Measurements from ENCODE around the gene PGGHG. TPM values are rescaled to one million over a fixed set of nuclear protein-coding genes. Genes with fewer than 3 reads are reported as not detected.
A peak's percentile ranks its signal among the peaks of the same experiment; 100 is the strongest.
"Not testable (repeated sequence)": the region's sequence is repeated elsewhere in the genome, so short reads cannot be mapped to it uniquely, and the experiment has no call there.

Gene PGGHG
- total and polyA plus RNA-seq, 10 of the 15 experiments (the other 5 are each of a cell fraction or from before 2014, with no cell fraction given) = 0.10 to 8.3 (median 1.8) TPM

DNA sequence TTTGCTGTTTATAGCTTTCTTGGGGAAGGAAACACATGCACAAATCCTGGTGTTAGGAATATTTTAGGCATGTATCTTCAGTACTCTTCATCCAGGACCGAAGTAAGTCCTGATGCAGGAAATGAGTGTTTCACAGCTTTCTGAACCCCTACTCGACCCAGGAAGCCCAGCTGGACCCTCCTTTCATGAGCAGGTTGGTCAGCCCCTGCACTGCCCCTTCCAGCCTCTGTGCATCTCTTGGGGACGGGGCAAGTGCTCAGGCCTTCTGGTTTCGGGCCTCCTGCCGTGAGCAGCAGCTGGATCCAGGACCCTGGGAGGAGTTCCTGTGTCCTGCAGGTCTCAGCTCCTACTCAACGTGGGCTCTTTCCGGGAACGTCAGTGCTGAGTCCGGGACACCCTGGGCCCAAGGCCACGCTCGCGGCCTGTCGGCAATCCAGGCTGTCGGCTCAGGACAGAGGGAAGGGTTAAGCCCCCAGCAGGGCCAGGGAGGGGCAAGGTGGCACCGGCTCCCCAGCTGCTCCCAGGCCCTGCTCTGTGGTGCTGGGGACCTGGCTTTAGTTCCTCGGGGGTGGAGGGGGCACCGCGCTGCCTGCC is 21.1 kb downstream of the PGGHG start:
- BruUV-seq (replicated peaks); in situ Hi-C loops (cut with MboI); H3K27me3 ChIP-seq (replicated peaks in 1 of 2; ENCODE audit: control insufficient read depth in 2 of 2, insufficient read depth in 2 of 2, low read length in 1 of 2); H3K36me3 ChIP-seq (ENCODE audit: control insufficient read depth in 2 of 2, insufficient read depth in 2 of 2, low read length in 1 of 2); H3K9me3 ChIP-seq (replicated peaks; ENCODE audit: control insufficient read depth, insufficient read depth, low read length); H4K20me1 ChIP-seq (ENCODE audit: control insufficient read depth, insufficient read depth); H2AFZ ChIP-seq (ENCODE audit: control insufficient read depth, low read depth, low read length); FAIRE-seq; DNase-seq (ENCODE audit: low read depth, low spot score): not testable (repeated sequence)
- H3K9ac ChIP-seq (ENCODE audit: control insufficient read depth, insufficient read depth, low read length) = peak overlapping the region; percentile 84
- H3K4me2 ChIP-seq (ENCODE audit: control insufficient read depth, insufficient read depth) = peak overlapping the region; percentile 71
- WGBS (ENCODE audit: insufficient coverage, insufficient replicate concordance, low lambda C conversion rate, missing lambda C conversion rate) = 12% methylated on average over 5 of the region's 18 CpGs
- peaks cover 57% of the 10 kb centered on the region for H3K79me2 ChIP-seq (ENCODE audit: control insufficient read depth, insufficient read depth, low read length)
- ChIA-PET RAD21 (ENCODE audit: unreplicated experiment) (interaction anchor here (1.1 to 1.9 kb wide), 4 partner anchors 17 to 59 kb away, joined by 3 to 16 read pairs (median 8); no protein-coding TSS in a partner anchor), POLR2A (interaction anchor here (0.8 to 2.1 kb wide), 8 partner anchors 7 to 195 kb away, joined by 3 to 20 read pairs (median 6); no protein-coding TSS in a partner anchor), SMC1A (ENCODE audit: uncharacterized antibody, unreplicated experiment) (interaction anchor here (0.6 to 2.0 kb wide), 8 partner anchors 18 to 139 kb away, joined by 3 to 14 read pairs (median 4); no protein-coding TSS in a partner anchor), CTCF (interaction anchor here (1.2 to 2.1 kb wide), 5 partner anchors 20 to 73 kb away, joined by 3 to 17 read pairs (median 6); partner anchors contain the start of gene PSMD13)
- peak overlapping the region; percentile 86; the same call in 1 of the 2 replicates for H3K27ac ChIP-seq (ENCODE audit: control insufficient read depth, insufficient read depth)
- peak overlapping the region; percentile 85; the same call in 1 of the 2 replicates for H3K4me3 ChIP-seq
- TF ChIP-seq IKZF2 (IDR thresholded peaks at IDR 0.05) = 0 out of 4 replicates have a peak, but pooled peaks of 1 of the 2 experiments have one; percentile 15
- intact Hi-C loops (cut with micrococcal nuclease; ENCODE audit: unreplicated experiment) = loop anchor here (2.0 to 10.0 kb wide), 3 partner anchors 103 to 209 kb away; partner anchors contain the start of genes ANO9, BET1L and RIC8A
- H3K4me1 ChIP-seq (ENCODE audit: control insufficient read depth, insufficient read depth, low read length) = peaks cover 13% of the 10 kb centered on the region
- ATAC-seq = 0 out of 3 replicates have a peak, but pooled peaks have one; percentile 4

DNA sequence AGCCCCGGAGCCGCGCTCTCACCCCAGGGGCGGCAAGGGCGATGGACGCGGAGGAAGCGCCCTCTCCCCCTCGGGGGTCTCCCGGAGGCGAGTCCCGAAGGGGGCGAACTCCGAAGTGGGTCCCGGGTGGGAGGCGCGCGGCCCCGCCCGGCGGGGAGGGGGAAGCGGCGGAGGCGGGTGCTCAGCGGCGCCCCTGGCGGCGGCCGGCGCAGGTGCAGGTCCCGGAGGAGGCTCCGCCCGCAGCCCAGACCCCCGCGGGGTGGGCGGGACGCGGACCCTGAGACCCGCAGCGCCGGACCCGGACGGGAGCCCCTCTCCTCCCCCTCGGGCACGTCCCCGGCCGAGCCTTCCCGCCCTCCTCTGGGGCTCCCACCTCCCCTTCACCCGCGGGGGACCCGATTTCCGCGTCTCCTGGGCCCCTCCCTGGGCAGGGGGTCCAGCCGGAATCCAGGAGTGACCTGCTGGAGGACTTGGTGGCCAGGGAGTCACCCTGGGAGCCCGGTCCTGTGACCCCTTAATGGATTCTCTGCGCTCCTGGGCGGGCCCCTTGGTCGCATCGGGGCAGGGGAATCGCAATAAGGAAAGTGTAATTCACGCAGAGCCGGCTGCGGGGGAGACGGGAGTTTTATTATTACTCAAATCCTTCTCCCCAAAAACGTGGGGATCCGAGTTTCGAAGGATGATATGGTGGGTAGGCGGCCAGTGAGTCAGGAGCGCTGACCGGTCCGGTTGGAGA is 22.3 kb downstream of the PGGHG start:
- H3K4me2 ChIP-seq (ENCODE audit: control insufficient read depth, insufficient read depth); BruUV-seq (replicated peaks); H3K27me3 ChIP-seq (replicated peaks in 1 of 2; ENCODE audit: control insufficient read depth in 2 of 2, insufficient read depth in 2 of 2, low read length in 1 of 2); DNase-seq (ENCODE audit: low read depth, low spot score); FAIRE-seq; H2AFZ ChIP-seq (ENCODE audit: control insufficient read depth, low read depth, low read length); in situ Hi-C loops (cut with MboI); H3K9me3 ChIP-seq (replicated peaks; ENCODE audit: control insufficient read depth, insufficient read depth, low read length); intact Hi-C loops (cut with micrococcal nuclease; ENCODE audit: unreplicated experiment); H4K20me1 ChIP-seq (ENCODE audit: control insufficient read depth, insufficient read depth); H3K36me3 ChIP-seq (ENCODE audit: control insufficient read depth in 2 of 2, insufficient read depth in 2 of 2, low read length in 1 of 2): not testable (repeated sequence)
- H3K79me2 ChIP-seq (ENCODE audit: control insufficient read depth, insufficient read depth, low read length) = peaks cover 68% of the 10 kb centered on the region
- H3K27ac ChIP-seq (ENCODE audit: control insufficient read depth, insufficient read depth) = peak overlapping the region; percentile 98
- ChIA-PET SMC1A (ENCODE audit: uncharacterized antibody, unreplicated experiment) (interaction anchor here (2.1 to 2.7 kb wide), 3 partner anchors 18 to 44 kb away, joined by 6 to 19 read pairs (median 19); no protein-coding TSS in a partner anchor), RAD21 (ENCODE audit: unreplicated experiment) (interaction anchor here (1.6 to 2.6 kb wide), 3 partner anchors 19 to 61 kb away, joined by 6 to 21 read pairs (median 8); no protein-coding TSS in a partner anchor), CTCF (interaction anchor here (1.7 to 2.6 kb wide), 4 partner anchors 16 to 44 kb away, joined by 5 to 24 read pairs (median 10); no protein-coding TSS in a partner anchor), POLR2A (interaction anchor here (1.5 to 2.2 kb wide), 3 partner anchors 40 to 44 kb away, joined by 7 to 24 read pairs (median 15); no protein-coding TSS in a partner anchor)
- 1% methylated on average over 8 of the region's 71 CpGs for WGBS (ENCODE audit: insufficient coverage, insufficient replicate concordance, low lambda C conversion rate, missing lambda C conversion rate)
- peak overlapping the region; percentile 99 for H3K9ac ChIP-seq (ENCODE audit: control insufficient read depth, insufficient read depth, low read length)
- peaks cover 13% of the 10 kb centered on the region for H3K4me1 ChIP-seq (ENCODE audit: control insufficient read depth, insufficient read depth, low read length)
- H3K4me3 ChIP-seq = peak overlapping the region; percentile 75; the same call in 1 of the 2 replicates
- ATAC-seq = peak; percentile 23

Measured in GM12878 (cell line).